GM21529 (cell line): ENCODE measurements around the gene CD84.
"Not testable (repeated sequence)": the region's sequence is repeated elsewhere in the genome, so short reads cannot be mapped to it uniquely, and the experiment has no call there.

Experiments used
- ATAC-seq: cut with Tn5 transposase; IDR thresholded peaks from one replicate; pipeline ENCODE4 v1.9.1; 2021; ENCODE audit not compliant: unreplicated experiment

Gene CD84

DNA sequence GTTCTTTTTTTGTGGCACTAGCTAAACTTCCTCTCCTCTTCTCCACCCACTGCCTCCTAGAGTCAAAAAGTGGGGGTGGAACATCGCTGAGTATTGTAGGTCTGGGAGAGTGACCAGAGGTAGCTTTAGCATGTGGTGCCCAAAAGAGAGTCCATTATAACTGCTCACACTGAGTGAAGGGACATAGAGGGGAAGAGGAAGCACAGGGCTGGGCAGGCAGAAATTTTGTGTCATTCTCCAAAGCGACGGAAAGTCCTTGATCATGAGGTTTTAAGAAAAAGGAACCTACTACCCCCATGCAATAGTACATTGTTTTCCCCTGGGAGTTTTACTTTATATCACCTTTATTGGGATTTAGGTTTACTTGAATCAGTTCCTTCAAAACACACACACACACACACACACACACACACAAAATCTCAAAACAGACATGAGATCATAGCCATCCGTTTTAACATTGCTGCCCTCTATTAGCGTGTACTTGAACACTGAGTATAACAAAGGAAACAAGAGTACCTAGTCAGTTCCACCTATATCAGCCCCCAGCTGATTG is 4.1 kb downstream of the CD84 start:
- ATAC-seq, result no peak

DNA sequence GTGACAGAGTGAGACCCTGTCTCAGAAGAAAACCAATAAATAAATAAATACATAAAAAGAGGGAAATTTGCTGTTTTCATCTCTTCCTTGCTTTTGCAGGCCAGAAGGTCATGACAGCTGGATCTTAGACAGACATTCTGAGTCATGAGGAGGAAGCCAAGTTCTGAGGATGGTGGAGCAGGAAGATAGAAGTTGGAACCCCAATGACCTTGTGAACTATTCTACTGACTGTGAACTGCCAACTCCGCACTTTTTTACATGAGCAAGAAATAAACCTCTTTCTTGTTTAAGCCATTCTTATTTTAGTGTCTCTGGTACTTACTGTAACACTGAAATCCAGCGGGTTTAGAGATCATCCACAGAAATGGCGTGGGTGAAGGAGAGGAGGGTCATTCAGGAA is 8.5 kb downstream of the CD84 start:
- no peak for ATAC-seq

DNA sequence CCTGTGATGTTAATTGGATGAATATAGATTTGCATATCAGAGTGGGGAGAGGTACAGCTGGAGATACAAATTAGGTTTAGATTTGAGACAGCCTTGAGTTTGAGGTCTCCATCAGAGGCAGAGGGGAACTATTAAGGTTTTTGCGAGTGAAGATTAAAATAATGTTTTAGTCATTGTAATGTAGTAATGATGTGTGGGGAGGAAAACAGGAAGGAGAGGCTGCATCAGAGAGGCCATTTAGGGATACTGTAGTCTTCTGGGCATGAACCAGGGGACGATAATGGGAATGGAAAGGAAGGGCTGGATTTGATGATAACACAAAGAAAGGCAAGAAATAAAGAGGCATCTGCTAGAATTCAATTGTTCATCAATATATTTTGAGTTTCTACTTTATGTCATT is 9.5 kb downstream of the CD84 start:
- ATAC-seq, result no peak

DNA sequence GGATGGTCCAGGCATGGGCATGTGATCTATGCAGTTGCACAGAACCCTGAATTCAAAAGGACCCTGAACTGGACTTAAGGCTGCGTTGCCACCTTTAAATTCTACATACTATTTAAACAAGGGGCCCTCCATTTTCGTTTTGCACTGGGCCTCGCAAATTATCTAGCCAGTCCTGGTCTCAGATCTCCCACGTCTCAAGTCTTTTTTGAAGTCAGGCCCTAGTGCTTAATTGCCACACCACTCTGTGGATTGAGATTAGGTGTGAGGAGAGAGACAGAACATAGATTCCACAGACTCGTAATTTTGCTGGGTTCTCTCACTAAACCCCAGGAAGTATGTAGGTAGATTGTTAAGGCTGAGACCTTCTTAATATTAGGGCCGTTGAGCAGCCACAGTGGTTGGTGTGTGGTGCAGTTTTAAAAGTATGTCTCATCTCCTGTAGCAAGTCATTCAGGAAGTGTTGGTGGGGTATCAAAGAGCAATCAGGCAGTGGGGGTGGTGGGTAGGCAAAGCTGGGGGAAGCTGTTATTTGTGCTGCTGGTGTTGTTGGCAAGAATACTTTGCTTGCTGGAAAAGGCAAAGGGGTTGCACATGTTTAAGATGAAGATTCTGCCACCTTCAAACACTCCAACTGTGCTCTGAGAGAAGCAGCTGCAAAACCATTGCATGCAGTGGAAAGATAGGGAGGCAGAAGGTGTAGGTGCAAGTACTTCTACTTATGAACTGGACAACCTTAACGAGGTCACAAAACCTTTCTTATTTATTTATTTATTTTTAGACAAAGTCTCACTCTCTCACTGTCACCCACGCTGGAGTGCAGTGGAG is 11.2 kb downstream of the CD84 start:
- no peak for ATAC-seq

DNA sequence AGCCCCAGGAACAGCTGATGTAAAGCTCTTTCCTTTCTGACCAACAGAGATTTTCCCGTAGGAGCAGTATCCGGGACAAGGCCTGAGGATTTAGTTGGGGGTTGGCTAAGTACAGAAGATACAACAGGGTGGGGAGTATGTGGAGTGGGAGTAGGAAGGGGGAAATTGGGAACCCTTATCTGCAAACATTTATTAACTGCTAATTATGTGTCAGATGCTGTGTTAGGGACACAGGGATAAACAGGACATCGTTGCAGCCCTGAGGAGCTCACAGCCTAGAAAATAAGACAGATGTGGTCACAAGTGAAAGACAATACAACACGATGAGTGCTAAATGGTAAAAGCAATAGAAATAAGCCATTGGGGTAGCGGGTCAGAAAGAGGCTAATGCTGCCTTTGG is 12.0 kb downstream of the CD84 start:
- ATAC-seq, result no peak

DNA sequence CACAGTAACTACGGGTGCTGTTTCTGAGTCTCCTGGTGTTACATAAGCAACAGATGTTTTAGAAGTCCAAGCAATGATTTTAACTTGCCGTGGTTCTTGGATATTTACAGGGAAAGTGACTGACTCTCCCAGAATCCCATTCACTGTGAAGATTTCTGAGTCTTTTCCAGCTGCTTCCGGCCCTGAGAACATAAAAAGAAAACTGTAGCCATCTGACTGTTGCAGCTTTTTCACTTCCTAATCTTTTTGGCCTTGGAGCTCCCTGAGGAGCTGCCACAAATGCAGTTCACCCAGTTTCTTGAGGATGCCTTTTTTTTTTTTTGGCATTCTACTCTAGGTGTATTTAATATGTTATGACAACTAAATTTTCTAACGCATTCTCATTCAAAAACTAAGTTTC is 13.7 kb downstream of the CD84 start:
- no peak for ATAC-seq

DNA sequence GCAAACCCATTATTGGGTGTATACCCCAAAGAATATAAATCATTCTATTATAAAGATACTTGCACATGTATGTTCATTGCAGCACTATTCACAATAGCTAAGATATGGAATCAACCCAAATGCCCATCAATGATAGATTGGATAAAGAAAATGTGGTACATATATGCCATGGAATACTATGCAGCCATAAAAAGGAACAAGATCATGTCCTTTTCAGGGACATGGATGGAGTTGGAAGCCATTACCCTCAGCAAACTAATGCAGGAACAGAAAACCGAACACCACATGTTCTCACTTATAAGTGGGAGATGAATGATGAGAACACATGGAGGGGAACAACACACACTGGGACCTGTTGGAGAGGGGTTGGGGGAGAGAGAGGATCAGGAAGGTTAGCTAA is 16.1 kb downstream of the CD84 start:
- ATAC-seq, result not testable (repeated sequence)

DNA sequence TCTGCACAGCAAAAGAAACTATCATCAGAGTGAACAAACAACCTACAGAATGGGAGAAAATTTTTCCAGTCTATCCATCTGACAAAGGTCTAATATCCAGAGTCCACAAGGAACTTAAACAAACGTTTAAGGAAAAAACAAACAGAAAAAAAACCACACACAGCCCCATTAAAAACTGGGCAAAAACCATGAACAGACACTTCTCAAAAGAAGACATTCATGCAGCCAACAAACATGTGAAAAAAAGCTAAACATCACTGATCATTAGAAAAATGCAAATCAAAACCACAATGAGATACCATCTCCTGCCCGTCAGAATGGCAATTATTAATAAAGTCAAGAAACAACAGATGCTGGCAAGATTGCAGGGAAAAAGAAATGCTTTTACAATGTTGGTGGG is 16.6 kb downstream of the CD84 start:
- ATAC-seq, result not testable (repeated sequence)

DNA sequence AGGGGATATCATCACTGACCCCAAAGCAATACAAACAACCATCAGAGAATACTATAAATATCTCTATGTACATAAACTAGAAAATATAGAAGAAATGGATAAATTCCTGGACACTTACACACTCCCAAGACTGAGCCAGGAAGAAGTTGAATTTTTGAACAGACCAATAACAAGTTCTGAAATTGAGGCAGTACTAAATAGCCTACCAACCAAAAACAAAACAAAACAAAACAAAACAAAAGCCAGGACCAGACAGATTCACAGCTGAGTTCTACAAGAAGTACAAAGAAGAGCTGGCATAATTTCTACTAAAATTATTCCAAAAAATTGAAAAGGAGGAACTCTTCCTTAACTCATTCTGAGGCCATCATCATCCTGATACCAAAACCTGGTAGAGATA is 18.5 kb downstream of the CD84 start:
- ATAC-seq, result no peak

DNA sequence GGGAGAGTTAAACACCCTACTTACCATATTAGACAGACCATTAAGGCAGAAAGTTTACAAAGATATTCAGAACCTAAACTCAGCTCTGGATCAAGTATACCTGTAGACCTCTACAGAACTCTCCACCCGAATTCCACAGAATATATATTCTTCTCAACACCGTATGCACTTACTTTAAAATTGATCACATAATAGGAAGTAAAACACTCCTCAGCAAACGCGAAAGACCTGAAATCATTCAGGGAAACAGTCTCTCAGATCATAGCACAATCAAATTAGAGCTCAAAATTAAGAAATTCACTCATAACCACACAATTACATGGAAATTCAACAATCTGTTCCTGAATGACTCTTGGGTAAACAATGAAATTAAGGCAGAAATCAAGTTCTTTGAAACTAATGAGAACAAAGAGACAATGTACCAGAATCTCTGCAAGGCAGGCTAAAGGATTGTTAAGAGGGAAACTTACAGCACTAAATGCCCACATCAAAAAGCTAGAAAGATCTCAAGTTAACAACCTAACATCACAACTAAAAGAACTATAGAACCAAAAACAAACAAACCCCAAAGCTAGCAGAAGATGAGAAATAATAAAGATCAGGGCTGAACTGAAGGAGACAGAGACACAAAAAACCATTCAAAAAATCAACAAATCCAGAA is 19.1 kb downstream of the CD84 start:
- no peak for ATAC-seq

DNA sequence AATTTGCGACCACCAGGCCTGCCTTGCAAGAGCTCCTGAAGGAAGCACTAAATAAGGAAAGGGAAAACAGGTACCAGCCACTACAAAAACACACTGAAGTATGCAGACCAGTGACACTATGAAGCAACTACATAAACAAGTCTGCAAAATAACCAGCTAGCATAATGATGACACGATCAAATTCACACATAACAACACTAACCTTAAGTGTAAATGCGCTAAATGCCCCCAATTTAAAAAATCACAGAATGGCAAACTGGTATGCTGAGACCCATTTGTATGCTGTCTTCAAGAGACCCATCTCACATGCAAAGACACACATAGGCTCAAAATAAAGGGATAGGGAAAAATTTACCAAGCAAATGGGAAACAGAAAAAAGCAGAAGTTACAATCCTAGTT is 19.9 kb downstream of the CD84 start:
- not testable (repeated sequence) for ATAC-seq

DNA sequence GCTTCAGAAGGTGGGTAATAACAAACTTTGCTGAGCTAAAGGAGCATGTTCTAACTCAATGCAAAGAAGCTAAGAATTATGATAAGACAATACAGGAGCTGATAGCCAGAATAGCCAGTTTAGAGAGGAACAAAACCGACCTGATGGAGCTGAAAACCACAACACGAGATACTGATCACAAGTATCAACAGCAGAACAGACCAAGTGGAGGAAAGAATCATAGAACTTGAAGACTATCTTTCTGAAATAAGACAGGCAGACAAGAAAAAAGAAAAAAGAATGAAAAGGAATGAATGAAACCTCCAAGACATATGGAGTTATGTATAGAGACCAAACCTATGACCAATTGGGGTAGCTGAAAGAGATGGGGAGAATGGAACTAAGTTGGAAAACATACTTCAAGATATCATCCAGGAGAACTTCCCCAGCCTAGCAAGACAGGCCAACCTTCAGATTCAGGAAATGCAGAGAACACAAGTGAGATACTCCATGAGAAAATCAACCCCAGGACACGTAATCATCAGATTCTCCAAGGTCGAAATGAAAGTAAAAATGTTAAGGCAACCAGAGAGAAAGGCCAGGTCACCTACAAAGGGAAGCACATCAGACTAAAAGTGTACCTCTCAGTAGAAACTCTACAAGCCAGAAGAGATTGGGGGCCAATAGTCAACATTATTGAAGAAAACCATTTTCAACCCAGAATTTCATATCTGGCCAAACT is 20.5 kb downstream of the CD84 start:
- ATAC-seq, result no peak

DNA sequence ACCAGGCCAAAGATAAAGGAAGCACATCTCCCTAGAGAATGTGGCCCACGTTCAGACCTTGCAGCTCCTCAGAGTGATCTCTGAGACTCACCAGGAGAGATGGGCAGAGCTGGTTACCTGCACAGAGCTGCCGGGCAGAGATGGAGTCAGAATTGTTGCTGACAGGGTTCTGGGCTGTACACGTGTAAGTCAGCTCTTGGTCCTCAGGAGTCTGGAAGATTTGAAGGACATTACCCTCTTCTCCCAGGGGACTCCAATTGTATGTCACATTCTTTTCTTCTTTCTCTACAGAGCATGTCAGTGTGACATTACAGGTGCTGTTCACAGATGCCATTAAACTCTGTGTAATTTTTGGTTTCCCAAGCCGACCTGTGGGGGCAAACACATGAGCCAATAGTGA is 25.5 kb downstream of the CD84 start:
- no peak for ATAC-seq

DNA sequence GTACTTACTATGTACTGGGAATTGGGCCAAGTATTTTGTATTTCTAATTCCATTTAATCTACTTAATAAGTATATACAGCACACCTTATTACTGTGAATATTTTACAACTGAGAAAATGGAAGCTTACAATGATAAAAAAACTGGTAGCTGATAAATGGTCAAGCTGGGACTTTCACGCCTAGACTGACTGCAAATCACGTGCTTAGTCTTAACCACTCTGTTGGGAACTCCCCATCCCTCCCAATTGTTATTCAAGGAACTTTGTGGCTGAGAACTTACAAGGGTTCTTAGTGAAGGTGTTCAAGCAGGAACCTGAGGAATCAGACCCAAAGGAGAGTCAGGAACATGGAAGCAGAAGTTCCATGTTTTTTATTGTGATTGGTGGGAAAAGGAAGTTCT is 26.9 kb downstream of the CD84 start:
- ATAC-seq, result no peak

DNA sequence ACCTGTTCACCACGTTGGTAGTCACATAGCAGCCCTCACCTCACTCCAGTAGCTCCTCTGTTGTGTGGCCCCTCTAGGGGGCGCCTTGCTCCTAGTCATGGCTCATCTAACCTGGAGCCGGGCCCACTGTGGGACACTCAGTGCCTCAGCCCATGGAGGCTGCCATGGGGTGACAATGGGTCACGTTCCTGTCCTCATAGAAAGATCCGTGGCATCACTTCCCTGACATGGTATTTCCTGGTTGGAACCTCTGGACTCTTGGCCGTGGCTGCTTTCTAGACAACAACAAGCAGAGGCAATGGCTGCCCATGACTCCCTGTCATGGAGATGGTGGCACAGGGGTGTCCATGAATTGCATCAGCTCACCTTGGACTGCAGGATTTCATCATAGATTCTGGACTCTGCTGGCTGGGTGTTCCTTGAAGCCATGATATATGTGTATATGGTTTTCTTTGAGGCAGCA is 28.7 kb downstream of the CD84 start:
- ATAC-seq, result no peak

DNA sequence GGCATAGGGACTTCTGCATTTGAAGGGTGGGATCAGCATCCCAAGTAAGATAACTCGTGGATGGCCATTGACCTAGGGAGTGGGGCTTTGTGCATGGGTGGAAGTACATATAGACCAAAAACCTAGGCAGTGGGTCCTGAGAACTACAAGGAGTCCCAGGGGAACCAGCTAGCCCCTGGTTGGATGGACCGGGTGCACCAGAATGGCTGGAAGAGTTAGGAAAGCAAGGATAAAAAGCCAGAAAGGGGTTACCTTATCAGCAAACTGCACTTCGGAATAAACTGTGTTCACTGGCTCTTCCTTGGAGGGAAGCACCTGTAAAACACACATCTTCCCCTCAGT is 29.7 kb downstream of the CD84 start:
- ATAC-seq, result no peak

DNA sequence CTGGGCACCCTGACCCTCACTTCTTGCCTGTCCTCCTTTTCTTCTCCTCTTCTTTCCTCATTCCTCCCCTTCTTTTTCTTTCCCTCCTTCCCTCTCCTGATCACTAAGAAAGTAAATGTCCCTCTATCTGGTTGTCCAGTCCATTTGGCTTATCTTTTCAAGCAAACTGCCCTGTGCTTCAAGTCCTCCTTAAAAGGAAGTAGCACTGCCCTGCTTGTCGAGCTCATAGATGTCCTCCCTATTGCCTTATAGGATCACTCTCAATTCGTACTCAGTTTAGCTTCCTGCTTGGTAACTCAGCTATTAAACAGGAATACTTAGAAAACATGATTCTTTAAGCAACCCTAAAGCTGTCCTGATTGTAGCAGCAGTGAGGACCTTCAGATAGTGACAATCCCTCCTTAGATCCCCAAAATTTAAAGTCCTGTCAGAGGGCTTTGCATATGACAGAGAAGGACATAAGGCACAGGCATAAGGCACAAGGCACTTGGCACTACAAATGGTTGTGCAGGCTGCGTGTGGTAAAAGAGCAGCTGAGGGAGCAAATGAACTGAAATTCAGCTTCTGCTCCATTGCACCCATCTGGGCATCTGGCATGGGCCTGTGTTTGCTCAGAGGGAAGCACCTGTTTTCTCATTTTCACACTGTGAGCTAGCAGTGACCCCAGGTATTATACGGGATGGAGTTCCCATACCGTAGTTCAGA is 30.2 kb downstream of the CD84 start:
- peak; percentile 53 for ATAC-seq

DNA sequence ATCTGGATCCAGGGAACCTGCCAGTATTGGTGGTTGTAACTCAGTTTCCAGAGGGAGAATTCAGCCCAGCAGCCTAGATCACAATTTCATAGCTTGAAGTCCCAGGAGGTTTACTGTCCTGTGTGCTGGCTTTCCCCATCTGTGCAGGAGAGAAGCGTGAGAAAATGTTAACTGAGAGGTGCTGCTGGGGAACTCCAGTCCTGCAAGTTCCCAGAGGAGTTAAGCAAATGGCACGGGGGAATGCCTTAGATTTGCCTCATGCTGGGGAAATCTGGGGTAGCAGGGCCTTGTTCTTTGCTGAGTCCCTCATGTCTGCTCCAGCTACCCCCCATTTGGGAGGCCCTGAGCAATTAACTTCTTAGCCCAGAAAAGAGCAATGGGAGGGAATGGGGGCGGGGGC is 31.1 kb downstream of the CD84 start:
- ATAC-seq, result peak; percentile 40

DNA sequence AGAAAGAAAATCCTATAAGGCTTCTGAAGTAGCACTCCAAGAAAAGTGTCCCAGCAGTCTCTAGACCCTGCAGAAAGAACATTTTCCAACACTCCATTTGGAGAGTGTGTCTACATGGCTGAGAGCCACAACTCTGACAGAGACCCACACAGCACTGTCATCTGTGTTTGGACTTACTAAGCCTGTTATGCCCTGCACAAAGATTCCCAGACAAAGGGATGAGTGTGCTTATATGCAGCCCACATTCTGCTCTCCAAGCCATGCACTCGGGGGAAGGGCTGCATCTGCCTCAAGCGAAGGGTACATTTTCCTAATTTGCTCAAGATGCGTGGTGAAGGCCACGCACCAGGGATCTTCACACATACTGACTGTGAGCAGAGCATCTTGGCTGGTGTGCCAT is 31.9 kb downstream of the CD84 start:
- no peak for ATAC-seq

DNA sequence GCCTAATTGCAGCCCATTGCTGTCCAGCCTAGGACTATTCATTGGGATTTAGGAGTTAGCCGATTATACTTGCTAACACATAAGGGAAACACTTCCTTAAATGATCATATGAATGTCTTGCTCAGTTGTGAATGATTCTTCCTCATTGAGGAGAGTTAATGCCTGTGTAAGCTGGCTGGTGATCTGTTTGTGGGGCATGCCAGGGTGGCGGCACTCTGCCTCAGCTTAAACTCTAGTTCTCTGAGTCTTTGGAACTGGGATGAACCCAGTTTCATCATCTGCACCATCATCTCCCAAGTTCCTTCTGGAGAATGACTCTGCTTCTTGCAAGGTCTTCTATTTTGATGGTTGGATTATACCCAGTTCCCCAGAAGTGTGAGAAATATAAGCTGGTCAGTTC is 32.4 kb downstream of the CD84 start:
- ATAC-seq, result no peak

DNA sequence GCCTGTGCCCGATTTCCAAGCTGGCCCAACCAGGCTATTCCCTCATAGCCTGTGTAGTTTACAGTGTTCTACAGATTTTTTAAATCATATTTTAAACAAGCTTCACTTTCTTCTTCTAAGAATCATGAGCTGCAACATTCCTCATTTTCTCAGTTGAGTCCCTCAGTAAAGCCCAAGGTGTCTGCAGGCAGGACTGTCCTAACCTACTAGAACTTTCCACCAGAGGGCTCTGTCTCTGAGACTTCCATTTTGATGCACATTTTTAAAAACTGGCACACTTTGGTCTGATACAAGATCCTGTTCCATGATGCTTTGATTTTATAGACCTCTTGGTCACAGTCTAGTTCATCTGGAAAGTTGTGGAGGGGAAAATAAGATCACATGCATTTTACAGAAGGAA is 34.6 kb downstream of the CD84 start:
- ATAC-seq, result no peak
